Activated CD4-positive, alpha-beta T cell treated with anti-CD3 and anti-CD28 coated beads, Interleukin-2, Interleukin-6, amounts not matched to agents 100 ng/mL and 50 ng/mL, durations not matched to agents 16 hours and 8 hours (primary cell): ENCODE measurements around the gene HCN1.

Experiments
- DNase-seq: peaks from one replicate; pipeline ENCODE4 v3.0.0-alpha.2; 2020

Gene HCN1

DNA sequence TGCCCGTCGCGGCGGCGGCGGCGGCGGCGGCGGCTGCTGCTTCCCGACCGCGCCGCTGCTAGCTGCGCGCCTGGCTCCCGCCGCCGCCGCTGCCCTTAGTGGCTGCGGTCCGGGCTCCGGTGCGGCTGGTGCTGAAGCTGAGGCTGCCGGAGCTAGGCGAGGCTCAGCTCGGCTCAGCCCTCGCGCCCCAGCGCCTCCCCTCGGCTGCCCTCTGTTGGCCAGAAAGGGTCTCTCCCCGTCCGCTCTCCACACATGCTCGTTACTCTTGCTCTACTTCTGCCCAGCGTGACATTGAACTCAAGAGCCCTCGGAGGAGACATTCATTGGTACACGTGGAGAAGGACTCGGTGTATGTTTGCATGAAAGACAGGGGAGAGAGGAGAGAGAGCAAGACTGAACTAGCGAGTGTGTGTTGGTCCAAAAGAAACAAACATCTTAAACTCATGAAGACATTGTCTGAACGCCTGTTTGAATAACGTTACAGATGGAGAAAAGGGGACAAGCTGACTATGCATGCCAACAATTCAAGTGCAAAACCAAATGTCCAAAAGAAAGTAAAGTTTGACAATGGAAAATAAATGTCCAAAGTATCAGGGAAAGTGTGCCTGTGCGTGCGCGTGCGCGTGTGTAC is at the start of gene HCN1:
Gene HCN1, minus strand, starts transcription at position 175 of the 631 bp plus-strand sequence.
- DNase-seq: peak; percentile 80

DNA sequence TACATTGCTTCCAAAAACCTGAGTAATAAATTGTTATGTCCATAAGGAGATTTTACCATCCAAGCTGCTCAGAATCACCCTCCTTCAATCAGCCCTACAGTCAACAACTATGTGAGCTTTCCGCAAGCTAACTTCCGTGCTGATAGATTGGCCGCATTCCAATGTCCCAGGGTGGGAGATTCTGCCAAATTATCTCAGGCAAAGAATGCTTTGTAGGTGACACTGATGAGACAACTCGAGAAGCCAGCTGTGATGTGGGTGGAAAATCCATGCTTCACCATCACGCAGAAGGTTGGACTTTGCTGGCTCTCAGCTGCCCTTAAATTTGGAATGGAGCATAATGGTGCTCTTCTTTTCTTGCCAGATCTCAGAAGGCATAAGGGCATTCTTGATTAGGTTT is 44.9 kb upstream of the HCN1 start:
- no peak for DNase-seq

DNA sequence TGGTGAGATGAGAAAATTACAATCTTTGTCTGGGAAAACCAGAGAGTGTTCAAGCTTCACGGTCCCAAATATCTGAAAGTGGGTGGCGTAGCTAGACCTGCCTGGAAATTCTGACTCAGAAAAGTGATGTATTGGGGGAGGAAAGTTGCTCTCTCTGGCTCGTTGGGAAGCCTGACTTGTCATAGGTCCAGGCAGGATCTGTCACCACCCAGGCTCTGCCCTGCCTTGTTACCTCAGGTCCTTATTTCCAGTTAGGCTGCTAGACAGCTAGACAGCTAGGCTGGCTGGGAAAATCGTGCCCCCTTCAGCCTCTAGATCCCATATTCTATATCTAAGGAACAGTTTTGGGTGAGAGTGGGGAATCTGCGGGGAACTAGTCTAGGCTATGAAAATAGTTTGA is 41.0 kb upstream of the HCN1 start:
- no peak for DNase-seq

DNA sequence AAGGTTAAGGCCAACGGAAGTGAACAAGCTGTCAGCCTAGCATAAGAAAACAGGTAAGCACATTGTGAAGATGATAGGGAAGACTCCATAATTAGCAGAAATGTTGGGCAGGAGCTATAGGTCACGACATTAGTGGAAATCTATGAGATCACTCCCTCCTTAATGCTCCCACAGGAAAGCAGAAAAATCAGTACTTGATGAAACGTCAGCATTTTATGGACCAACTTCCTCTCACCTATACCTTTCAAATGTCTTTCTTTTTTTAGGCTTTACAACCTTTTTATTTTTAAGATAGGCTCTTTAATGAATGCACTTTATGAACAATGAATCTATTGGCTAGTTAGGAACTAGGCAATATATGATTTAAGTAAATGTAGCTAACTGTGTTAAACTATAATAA is 29.4 kb upstream of the HCN1 start:
- no peak for DNase-seq

DNA sequence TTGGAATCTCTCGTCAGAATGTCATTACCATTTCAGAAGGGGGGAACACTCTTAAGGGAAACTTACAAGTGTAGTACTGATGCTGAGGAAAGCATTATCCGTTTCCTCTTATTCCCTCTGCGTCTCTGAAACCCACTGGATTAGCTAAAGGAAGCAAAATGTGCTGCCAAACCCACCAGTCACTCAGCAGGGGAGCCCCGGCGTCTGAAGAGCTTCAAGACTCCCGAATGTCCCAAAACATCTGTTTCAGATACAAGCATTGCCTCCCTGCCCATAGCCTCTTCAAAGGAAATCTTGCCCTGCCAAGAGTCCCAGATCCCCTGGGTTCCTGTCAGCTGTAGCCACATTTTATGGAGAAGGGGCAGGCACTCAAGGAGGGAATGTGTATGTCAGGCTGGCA is 1.0 kb upstream of the HCN1 start:
- no peak for DNase-seq

DNA sequence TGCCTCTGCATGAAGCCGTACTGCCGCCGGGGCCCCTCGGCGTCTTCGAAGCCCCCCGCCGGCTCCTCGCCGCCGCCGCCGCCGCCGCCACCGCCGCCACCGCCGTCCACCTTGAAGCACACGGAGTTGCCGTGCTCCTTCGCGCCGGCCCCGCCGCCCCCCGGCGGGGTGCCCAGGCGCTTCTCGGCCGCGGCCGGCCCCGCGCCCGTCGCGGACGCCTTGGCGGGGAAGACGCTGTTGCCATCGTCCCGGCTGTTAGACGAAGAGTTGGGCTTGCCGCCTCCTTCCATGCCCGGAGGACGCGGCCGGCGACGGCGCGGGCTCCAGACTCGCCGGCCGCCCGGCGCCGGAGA is 400 bp downstream of the HCN1 start:
- no peak for DNase-seq

GRCh38 chr5:45694971-45695803 is 993 bp downstream of the HCN1 start:
- no peak for DNase-seq

- DNase-seq: no peak
Measured at GRCh38 chr5:45694255-45694814, 1.8 kb downstream of the HCN1 start.

DNA sequence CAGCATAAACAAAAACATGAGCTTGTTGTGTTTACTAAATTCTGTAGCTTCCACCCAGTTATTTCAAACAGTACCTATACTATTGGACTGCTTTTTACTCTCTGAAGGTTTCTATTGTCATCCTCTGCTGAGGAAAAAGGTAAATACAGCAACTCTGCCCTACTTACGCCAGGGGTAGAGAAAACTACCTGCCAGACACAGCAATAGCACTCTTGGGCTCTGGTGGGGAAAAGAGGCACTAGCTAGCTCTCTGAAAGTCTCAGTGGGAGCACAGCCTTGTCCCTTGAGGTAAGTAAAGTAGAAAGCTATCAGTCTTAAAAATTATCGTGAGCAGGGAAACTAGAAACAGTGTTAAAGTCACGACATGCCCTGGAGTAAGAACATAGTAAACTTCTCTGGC is 3.7 kb downstream of the HCN1 start:
- no peak for DNase-seq

DNA sequence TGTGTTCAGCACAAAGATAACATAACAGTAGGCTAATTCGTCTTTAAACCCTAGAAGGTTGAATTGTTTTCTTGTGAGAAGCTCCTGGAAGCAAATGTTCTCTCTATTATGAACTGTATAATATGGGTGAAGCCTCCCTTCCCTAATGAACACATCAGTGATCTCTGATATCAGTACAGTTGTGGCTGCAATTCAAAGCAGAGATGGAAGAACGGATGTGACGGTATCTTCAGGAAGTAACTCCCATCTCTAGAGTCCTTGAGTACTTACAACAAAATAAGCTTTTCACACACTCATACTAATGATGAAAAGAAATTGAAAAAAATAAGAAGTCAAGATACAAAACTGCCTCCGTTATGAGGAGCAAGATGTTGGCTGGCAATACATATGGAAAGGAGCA is 4.5 kb downstream of the HCN1 start:
- no peak for DNase-seq

GRCh38 chr5:45687701-45688100 is 8.5 kb downstream of the HCN1 start:
- DNase-seq: no peak

- no peak for DNase-seq
Measured at GRCh38 chr5:45686620-45687019, 9.6 kb downstream of the HCN1 start.

DNA sequence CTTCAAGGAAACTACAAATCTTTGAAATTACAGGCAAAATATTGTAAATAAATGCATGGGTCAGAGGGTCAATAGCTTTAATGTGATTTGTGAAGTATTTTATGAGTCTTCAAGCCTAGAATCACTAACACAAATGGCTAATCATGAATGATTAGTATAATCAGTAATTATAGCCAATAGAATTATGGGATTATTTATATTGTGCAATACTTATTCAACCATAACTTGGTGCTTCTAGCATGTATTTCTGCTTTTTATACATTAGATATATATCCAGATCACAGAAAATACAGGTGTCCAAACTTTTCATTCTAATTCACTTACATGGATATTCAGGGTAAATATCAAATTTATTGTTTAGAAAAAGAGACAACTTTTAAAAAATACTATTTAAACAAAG is 12.1 kb downstream of the HCN1 start:
- DNase-seq: no peak

- no peak for DNase-seq
Measured at GRCh38 chr5:45680950-45681349, 15.2 kb downstream of the HCN1 start.

DNA sequence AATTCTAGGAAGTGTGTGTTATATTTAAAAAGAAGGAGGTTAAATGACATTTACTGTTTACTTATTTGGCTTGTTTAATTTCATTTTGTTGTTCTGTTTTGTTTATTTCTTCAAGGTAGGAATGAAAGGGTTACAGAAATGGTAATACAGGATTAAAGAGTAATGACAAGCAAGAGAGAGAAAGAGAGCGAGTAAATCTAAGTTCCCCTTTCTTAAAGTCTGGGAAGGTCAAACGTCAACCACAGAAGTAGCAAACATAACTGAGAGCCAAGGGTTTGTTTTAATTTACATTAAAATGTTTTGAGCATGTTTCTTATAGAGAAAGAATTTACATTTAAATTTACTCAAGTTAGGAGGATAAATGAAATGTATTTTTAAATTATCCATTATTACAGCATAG is 18.7 kb downstream of the HCN1 start:
- no peak for DNase-seq

DNA sequence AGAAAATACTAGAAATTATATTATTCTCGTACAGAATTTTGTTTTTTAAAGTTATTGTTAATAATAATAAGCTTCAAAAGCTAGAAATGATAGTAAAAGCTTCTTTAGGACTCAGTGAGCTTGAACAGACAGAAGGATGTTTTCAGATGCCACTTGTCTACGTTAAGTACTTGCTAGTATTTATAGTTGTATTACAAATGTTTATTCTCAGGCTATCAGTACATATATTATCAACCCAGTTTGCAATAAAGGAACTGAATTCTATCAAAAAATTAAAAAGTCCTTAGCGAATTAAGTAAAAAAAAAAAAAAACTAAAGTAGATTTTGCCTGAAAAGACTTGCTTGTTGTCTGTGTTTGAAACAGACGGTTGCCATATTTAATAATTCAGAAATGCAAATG is 23.9 kb downstream of the HCN1 start:
- no peak for DNase-seq

GRCh38 chr5:45648744-45649143 is 47.4 kb downstream of the HCN1 start:
- DNase-seq: no peak

DNA sequence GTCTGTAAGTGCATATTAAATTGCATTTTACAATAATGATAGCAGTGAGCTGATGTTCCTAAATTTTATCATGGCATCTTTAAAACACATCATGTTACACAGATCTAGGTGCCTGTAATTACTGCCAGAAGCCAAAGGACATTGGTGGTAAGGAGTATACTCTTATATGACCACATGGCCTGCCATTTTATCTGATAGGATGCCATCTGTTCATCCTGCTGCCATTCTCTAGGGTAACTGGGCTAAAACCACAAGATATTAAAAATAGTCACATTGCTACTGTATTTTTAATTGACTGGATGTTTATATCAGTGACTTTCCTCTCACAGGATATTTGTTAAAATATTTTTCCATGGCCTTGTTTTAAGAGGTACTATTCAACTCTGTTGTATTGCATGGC is 53.1 kb downstream of the HCN1 start:
- DNase-seq: no peak

DNA sequence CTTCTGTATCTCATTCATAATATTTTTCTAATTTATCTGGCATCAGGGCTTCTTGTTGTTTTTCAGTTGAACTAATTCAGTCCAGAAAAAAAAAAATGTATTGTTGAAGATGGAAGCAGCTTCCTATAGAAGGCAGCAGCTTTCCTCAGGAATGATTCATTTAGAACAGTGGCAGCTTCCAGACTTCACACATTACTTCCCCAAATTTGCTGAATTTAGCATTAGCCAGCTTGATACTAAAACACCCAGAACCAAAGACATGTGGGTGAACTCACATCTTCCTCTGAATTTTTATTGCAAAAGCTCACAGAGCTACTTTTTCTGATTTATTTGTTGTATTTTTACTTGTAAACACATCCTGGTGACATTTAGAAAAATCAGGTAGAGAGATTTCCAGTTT is 53.8 kb downstream of the HCN1 start:
- no peak for DNase-seq

DNA sequence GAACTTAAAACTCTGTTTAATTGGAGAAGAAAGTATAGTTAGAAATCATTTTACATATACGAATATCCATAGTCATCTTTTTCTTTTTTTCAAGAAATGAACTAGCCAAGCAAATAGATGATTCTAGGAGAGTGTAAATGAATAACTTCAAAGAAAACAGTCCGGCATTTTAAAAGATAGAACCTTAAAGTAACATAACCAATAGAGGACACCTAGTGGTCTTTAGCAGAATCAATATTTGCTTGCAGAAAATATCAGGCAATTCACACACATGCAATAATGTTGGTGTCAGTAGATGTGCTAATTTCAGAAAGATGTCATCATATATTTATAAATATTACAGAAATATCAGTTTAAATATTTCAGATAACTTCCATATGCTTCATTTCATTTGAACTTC is 57.1 kb downstream of the HCN1 start:
- no peak for DNase-seq

- no peak for DNase-seq
Measured at GRCh38 chr5:45627076-45627656, 69.0 kb downstream of the HCN1 start.

DNA sequence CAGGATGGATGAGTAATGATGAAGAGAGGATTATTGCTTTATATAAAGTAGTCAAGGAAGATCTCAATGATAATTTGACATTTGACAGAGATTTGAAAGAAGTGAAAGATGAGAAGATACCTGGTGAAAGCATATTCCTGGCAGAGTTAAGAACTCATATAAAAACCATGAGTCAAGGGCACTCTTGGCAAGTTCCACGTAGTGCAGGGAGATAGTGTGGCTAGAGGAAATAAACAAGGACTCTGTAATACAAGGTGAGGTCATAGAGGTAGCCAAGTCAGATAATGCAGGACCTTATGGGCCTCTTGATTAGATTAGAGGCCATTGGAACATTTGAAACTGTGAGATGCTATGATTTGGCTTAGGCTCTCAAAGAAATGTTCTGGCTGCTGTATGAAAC is 72.3 kb downstream of the HCN1 start:
- no peak for DNase-seq

DNA sequence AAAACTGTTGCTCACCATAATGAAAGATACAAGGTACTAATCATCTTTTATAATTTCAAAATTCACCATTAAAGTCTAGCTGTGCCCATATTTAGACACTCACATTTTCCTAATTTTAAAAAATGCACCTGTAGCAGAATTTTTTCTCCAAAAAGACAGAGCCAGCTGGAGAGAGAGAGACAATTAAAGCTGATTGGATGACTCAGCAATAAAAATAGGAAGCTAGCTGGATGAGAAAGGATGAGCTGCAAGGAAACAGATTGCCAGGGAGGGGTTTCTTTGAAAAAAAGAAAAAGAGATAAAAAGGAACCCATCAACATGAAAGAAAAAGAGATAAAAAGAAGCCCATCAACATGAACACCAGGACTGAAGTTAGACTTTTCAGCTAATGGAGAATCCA is 73.8 kb downstream of the HCN1 start:
- no peak for DNase-seq

GRCh38 chr5:45617859-45618416 is 78.2 kb downstream of the HCN1 start:
- DNase-seq: no peak
